Sciatic nerve (tissue), 2 donors: ENCODE measurements around the gene RNH1. TPM values are rescaled to one million over a fixed set of nuclear protein-coding genes. Genes with fewer than 3 reads are reported as not detected.
A peak's percentile ranks its signal among the peaks of the same experiment; 100 is the strongest.

ENCODE experiments used
- ATAC-seq: fragments of 200-7000 bp; cut with Tn5 transposase; one replicate; pipeline ENCODE4 v1.9.1; 2020; ENCODE audit warnings: mild to moderate bottlenecking, moderate library complexity
- DNase-seq: peaks from one replicate; pipeline ENCODE4 v3.0.0-alpha.2; 2020; ENCODE audit warnings: low spot score
- intact Hi-C: fragments of 100-400 bp; cut with DNase I; formaldehyde crosslinking; loops from one replicate; pipeline ENCODE4 v1.14.2; 2022
- total RNA-seq: library from RNA; stranded (reverse); fragmentation: NEBNext Ultra II Directional; extraction: Animal tissue kit (Norgen Biotek cat#: 25700); gene quantifications from one replicate; pipeline ENCODE4 v1.2.1, GENCODE V29; 2021
- donor health status: DM: no; HTN: no; CAD: no.
- donor health status: DM: no; HTN: no; CAD: no.

RNH1 gene
- total RNA-seq, 1 donor from 2014 or later, result 134 TPM

- intact Hi-C loops, result no loop called here
- ATAC-seq (no peak), DNase-seq (no peak)
These were observed 17.3 kb downstream of the RNH1 start for GRCh38 chr11:489610-490185.

DNA sequence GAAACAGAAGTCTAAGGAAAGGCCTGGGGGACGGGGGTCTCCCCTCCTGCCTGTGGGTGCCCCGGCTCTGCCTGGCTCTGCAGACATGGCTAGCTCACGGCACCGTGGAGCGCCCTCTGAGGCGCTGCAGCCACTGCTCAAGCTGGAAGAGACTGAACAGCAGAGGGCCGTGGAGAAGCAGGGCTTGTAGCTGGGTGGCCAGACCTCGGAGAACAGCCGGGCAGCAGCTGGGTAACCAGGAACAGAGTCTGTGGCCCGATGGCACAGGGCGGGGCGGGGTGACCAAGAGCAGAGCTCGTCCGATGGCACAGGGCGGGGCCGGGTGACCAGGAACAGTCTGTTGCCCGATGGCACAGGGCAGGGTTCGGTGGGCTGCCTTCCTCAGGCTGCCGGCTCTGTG lies 18.1 kb downstream of the RNH1 start:
- intact Hi-C loops, result no loop called here
- ATAC-seq (no peak), DNase-seq (no peak)

- no peak for DNase-seq
- no peak for ATAC-seq
- intact Hi-C loops, result no loop called here
These were observed 18.5 kb downstream of the RNH1 start for GRCh38 chr11:488579-488978.

GRCh38 chr11:488062-488461 lies 19.0 kb downstream of the RNH1 start:
- ATAC-seq (no peak), DNase-seq (no peak)
- intact Hi-C loops, result no loop called here

DNA sequence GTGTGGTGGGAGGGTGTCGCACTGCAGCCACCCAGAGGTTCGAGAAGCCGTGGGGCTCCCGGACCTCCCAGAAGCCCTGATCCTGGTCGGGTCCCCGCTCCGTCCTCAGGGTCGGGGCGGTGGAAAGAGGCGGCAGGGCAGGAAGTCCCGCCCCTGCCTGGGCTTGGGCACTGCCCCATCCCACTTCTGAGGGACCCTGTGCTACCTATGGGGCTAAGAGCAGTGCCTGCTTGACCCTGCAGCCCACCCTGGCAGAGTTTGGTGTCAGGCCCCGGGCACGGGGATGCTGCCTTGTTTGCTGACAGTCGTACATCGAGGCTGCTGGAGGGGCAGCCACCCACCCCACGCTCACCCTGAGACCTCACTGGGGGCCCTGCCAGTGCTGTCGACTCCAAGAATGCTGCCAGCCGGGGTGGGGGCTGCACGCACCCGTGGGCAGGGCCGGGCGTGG lies 19.4 kb downstream of the RNH1 start:
- DNase-seq (no peak), ATAC-seq (no peak)
- intact Hi-C loops, result no loop called here

GRCh38 chr11:486189-486588 lies 20.9 kb downstream of the RNH1 start:
- intact Hi-C loops, result no loop called here
- ATAC-seq, result no peak
- no peak for DNase-seq

DNA sequence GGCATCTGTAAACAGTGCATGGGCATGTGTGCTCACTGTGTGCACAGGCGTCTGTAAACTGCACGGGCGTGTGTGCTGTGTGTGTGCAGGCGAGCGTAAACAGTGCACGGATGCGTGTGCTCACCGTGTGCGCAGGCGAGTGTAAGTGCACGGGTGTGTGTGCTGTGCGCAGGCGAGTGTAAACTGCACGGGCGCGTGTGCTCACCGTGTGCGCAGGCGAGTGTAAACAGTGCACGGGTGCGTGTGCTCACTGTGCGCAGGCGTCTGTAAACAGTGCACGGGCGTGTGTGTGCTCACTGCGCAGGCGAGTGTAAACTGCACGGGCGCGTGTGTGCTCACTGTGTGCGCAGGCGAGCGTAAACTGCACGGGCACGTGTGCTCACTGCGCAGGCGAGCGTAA lies 22.4 kb downstream of the RNH1 start:
- intact Hi-C loops, result no loop called here
- DNase-seq (no peak), ATAC-seq (no peak)

GRCh38 chr11:479311-479710 lies 27.7 kb downstream of the RNH1 start:
- intact Hi-C loops, result no loop called here

DNA sequence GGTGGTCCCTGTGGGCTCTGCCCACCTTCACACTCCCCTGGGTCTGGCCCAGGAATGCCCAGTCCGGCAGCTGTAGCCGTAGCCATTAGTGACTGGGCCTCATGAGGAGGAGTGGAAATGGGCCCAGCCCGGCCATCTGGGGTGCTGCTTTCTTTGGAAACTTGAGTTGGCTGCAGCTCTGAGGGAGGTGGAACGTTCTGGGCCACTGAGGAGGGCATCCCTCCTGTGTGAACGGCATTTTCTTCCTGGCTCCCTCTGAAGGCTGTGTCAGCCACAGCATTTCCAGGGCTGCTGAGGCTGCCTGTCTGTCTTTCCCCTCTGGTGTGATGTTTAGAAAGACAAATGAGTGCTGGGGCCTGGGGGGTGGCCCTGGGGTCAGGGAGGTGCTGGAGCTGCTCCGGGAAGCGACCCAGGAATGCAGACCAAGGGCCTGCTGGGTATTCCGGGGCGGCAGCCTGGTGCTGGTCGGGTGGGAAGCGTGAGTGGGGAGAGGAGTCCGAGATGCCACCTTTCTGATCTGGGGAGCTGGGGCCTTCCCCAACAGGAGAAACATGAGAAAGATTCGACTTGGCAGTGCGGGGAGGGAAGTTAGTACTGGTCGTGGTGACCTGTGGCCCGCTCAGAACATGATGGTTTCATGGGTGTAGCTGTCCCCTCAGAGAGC lies 29.9 kb downstream of the RNH1 start:
- intact Hi-C loops, result no loop called here
- DNase-seq (no peak), ATAC-seq (peak; percentile 80)

More at GRCh38 chr11:479311-479710, 27.7 kb downstream of the RNH1 start:
- no peak for DNase-seq
- no peak for ATAC-seq

GRCh38 chr11:476416-476815 lies 30.6 kb downstream of the RNH1 start:
- intact Hi-C loops, result no loop called here
- ATAC-seq, result no peak
- no peak for DNase-seq

- no peak for DNase-seq
- intact Hi-C loops, result no loop called here
- no peak for ATAC-seq
These were observed 31.1 kb downstream of the RNH1 start for GRCh38 chr11:475941-476340.

GRCh38 chr11:474914-475506 lies 32.0 kb downstream of the RNH1 start:
- intact Hi-C loops, result no loop called here
- DNase-seq (no peak), ATAC-seq (no peak)

- ATAC-seq, result no peak
- intact Hi-C loops, result no loop called here
- no peak for DNase-seq
These were observed 32.9 kb downstream of the RNH1 start for GRCh38 chr11:473962-474785.

- ATAC-seq, result no peak
- intact Hi-C loops, result no loop called here
- DNase-seq, result no peak
These were observed 33.6 kb downstream of the RNH1 start for GRCh38 chr11:473415-473814.

- no peak for ATAC-seq
- no peak for DNase-seq
- intact Hi-C loops, result no loop called here
These were observed 34.2 kb downstream of the RNH1 start for GRCh38 chr11:472816-473215.

- intact Hi-C loops, result no loop called here
- DNase-seq (no peak), ATAC-seq (no peak)
These were observed 34.8 kb downstream of the RNH1 start for GRCh38 chr11:472272-472671.

DNA sequence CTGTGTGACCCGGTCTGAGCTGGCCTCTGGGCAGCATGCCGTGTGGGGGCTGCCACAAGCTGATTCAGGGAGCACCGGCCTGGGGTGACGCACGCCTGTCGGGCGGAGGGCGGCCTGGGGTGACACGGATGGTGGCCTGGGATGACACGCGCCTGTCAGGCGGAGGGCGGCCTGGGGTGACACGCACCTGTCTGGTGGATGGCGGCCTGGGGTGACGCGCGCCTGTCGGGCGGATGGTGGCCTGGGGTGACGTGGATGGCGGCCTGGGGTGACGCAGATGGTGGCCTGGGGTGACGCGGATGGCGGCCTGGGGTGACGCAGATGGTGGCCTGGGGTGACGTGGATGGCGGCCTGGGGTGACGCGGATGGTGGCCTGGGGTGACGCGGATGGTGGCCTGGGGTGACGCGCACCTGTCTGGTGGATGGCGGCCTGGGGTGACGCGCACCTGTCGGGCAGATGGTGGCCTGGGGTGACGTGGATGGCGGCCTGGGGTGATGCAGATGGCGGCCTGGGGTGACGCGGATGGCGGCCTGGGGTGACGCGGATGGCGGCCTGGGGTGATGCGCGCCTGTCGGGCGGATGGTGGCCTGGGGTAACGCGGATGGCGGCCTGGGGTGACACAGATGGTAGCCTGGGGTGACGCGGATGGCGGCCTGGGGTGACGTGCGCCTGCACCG lies 35.4 kb downstream of the RNH1 start:
- intact Hi-C loops, result no loop called here
- DNase-seq (no peak), ATAC-seq (no peak)

DNA sequence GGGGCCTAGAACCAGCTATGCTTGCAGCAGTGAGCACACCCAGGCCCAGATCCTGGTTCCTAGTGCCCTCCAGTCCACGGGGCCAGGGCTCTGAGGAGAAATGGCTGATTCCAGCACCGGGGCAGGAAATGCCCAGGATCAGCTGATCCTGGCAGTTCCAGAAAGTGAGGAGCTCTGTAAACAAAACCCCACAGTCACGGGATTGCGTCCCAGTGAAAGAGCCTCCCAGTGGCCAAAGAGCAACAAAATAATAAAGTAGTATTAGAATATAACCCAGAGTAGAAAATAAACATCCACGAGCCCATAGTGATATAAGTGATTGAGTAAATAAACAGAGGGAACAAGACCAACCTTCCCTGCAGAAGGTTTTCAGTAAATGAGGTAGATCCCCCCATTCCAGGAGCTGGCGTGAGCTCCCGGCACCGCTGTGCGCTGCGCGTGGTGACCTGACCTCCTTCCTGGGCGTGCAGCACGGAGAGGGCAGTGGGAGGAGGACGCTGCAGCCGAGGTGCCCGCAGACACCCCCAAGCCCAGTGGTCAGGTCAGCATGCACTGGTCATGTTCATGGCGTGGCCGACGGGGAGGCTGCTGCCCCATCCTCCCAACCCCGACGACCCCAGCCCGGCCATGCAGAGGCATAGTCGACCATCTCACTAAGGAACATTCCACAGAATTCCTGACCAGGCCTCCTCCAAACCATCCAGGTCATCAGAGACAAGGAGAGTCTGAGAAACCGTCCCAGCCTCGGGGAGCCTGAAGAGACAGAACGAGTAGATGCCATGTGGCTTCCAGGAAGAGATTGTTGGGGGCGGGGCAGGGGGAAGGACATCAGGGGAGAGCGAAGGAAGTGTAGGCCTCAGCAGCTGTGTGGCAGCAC lies 37.1 kb downstream of the RNH1 start:
- no peak for DNase-seq
- peak; percentile 92 for ATAC-seq
- intact Hi-C loops, result no loop called here
